Measurements from ENCODE around the gene ACVR1C.

The ACVR1C gene

DNA sequence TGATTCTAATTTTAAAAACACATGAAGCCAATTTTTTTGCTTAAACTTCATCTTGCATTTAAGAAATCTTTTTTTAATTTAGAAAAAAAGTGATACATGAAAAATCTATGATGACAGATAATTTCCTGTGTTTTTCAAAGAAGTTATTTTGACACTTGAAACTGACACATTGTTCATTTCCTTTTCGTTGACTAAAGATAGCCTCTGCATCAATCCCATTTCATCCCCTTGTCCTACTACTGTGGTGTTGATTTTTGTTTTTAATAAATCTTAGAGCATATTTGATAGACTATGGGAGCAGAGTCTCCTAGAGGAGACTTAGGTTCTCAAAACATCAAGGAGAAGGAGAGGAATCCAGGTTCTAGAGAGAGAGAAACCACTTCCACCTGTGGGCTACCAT lies 70.9 kb downstream of the ACVR1C start:
- TF ChIP-seq SIN3A (IDR thresholded peaks at IDR 0.05; ENCODE audit: borderline replicate concordance, insufficient read depth, low read length) (no peak), TAF1 (IDR thresholded peaks at IDR 0.05; ENCODE audit: borderline replicate concordance, insufficient read depth, low read length) (no peak), POLR2AphosphoS5 (IDR thresholded peaks at IDR 0.05; ENCODE audit: low read depth, low read length) (no peak)

DNA sequence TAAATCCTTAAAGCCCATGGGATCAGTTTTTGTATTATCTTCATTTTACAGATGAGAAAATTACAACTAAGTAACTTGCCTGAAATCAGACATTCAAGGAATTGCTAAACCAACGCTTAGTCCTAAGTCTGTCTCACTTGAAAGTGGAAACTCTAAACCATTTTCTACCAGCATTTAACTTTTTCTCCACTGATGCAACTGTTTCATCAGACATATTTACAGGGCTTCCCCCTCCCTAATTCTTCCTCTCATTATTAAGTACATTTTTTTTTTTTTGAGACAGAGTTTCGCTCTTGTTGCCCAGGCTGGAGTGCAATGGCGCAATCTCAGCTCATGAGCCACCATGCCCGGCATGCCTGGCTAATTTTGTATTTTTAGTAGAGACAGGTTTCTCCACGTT lies 88.6 kb downstream of the ACVR1C start:
- TF ChIP-seq, protein P1, sequence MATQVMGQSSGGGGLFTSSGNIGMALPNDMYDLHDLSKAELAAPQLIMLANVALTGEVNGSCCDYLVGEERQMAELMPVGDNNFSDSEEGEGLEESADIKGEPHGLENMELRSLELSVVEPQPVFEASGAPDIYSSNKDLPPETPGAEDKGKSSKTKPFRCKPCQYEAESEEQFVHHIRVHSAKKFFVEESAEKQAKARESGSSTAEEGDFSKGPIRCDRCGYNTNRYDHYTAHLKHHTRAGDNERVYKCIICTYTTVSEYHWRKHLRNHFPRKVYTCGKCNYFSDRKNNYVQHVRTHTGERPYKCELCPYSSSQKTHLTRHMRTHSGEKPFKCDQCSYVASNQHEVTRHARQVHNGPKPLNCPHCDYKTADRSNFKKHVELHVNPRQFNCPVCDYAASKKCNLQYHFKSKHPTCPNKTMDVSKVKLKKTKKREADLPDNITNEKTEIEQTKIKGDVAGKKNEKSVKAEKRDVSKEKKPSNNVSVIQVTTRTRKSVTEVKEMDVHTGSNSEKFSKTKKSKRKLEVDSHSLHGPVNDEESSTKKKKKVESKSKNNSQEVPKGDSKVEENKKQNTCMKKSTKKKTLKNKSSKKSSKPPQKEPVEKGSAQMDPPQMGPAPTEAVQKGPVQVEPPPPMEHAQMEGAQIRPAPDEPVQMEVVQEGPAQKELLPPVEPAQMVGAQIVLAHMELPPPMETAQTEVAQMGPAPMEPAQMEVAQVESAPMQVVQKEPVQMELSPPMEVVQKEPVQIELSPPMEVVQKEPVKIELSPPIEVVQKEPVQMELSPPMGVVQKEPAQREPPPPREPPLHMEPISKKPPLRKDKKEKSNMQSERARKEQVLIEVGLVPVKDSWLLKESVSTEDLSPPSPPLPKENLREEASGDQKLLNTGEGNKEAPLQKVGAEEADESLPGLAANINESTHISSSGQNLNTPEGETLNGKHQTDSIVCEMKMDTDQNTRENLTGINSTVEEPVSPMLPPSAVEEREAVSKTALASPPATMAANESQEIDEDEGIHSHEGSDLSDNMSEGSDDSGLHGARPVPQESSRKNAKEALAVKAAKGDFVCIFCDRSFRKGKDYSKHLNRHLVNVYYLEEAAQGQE (IDR thresholded peaks at IDR 0.05; ENCODE audit: insufficient read depth in 1 of 2, low read depth in 2 of 2, low read length in 2 of 2): no peak
- no peak for TF ChIP-seq POLR2AphosphoS5 (IDR thresholded peaks at IDR 0.05; ENCODE audit: low read depth, low read length)

DNA sequence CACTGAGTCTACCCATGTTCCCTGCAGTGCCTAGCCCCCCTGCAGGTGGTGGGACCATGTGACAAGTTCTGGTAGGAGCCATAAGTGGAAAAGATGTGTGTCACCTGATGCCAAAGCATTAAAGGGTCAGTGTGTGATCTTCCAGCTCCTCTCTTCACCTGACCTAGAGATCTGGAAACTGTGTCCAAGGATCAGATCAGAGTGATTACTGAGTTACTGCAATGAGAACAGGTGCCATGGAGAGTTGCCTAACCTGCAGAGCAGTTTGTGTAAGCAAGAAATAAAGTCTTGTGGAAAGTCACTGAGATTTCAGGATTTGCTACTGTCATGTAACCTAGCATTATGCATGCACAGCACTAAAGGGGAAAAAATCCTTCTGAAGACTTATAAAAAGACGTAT lies 90.6 kb downstream of the ACVR1C start:
- TF ChIP-seq, protein P1 (IDR thresholded peaks at IDR 0.05; ENCODE audit: insufficient read depth in 1 of 2, low read depth in 2 of 2, low read length in 2 of 2): no peak
- TF ChIP-seq POLR2AphosphoS5 (IDR thresholded peaks at IDR 0.05; ENCODE audit: low read depth, low read length) (no peak), SIN3A (IDR thresholded peaks at IDR 0.05; ENCODE audit: borderline replicate concordance, insufficient read depth, low read length) (no peak), FOXP2 (optimal IDR thresholded peaks at IDR 0.05; ENCODE audit: borderline replicate concordance, extremely low read depth, extremely low read length, insufficient read depth) (no peak), TAF1 (IDR thresholded peaks at IDR 0.05; ENCODE audit: borderline replicate concordance, insufficient read depth, low read length) (no peak)

DNA sequence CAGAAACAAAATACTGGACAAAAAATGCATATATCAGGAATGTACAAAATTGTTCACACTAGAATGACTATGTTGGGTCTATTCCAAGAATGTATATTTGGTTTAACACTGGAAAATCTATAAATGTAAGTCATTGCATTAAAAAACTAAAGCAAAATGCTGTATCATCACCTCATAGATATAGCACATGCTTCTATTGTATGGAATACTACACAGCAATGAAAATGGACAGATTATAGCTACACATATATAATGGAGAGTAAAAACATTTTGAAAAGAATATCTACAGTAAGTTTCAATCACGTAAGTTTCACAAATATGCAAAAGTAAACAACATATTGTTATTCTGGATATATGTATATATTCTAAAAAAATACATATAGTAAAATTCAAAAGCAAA lies 91.8 kb downstream of the ACVR1C start:
- TF ChIP-seq SIN3A (IDR thresholded peaks at IDR 0.05; ENCODE audit: borderline replicate concordance, insufficient read depth, low read length) (no peak), FOXP2 (optimal IDR thresholded peaks at IDR 0.05; ENCODE audit: borderline replicate concordance, extremely low read depth, extremely low read length, insufficient read depth) (no peak)
- TF ChIP-seq, protein P1 (IDR thresholded peaks at IDR 0.05; ENCODE audit: insufficient read depth in 1 of 2, low read depth in 2 of 2, low read length in 2 of 2): no peak

DNA sequence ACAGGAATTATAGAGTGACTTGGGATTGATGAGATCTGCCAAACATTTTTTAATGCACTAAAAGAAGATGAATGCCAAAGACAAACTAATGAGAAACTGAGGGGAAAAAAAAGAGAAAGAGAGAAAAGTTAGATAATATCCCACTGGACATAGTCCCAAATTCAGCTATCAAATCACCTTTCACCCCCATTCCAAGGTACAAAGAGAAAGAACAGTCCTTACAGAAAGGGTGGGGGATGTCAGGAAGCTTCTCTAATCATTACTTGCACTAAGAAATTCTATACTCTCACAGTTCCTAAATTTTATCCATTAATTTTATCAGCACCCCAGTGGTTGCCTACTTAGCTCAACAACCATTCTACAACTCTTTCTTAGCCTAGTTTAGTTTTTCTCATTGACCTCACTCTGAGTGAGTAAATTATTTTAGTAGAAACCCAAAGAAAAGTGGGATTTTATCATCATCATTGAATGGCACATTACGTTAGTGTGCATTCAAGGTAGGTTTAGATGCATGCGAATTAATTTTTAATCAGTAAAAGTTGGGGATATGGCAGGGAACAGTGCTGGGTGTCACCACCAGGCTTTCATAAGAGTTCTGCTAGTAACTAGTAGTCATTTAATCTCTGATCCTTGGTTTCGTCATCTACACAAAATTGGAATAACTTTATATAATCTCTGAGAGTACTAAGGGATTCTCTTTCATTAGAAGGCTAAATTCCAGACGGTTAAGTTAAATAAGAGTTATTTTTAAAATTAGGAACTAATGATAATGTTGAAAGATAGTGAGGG lies 99.5 kb downstream of the ACVR1C start:
- TF ChIP-seq FOXP2 (optimal IDR thresholded peaks at IDR 0.05; ENCODE audit: borderline replicate concordance, extremely low read depth, extremely low read length, insufficient read depth): no peak
- TF ChIP-seq, protein P1 (IDR thresholded peaks at IDR 0.05; ENCODE audit: insufficient read depth in 1 of 2, low read depth in 2 of 2, low read length in 2 of 2): no peak
- TF ChIP-seq SIN3A (IDR thresholded peaks at IDR 0.05; ENCODE audit: borderline replicate concordance, insufficient read depth, low read length): no peak
- no peak for TF ChIP-seq TAF1 (IDR thresholded peaks at IDR 0.05; ENCODE audit: borderline replicate concordance, insufficient read depth, low read length)
- TF ChIP-seq POLR2AphosphoS5 (IDR thresholded peaks at IDR 0.05; ENCODE audit: low read depth, low read length): no peak
